Kidney (tissue), 14 donors: ENCODE data around the gene USP40. TPM values are rescaled to one million over a fixed set of nuclear protein-coding genes. Genes with fewer than 3 reads are reported as not detected.

Experiments
- DNase-seq, 5 donors: peaks; one replicate each; pipeline ENCODE4 v3.0.0-alpha.2; 2013 to 2020
- FAIRE-seq: peaks from 2 replicates; lab custom pipeline; 2012; peaks lifted over from hg19 to GRCh38; lab: Jason Lieb, UNC
- H3K27ac ChIP-seq, 2 donors: one replicate each; pipeline ENCODE4 v1.7.0; 2013; ENCODE audit warnings: low read depth in 2 of 2, low read length in 2 of 2, inconsistent platforms in 1 of 2
- H3K27me3 ChIP-seq: one replicate; pipeline ENCODE4 v1.7.1; 2013; ENCODE audit warnings: low read length, inconsistent platforms; ENCODE audit not compliant: control insufficient read depth, insufficient read depth
- H3K36me3 ChIP-seq, 3 donors: one replicate each; pipeline versions ENCODE4 v1.7.0 to v1.7.1; 2013; ENCODE audit warnings: low read length in 3 of 3, control low read depth in 1 of 3, inconsistent platforms in 1 of 3; ENCODE audit not compliant: insufficient read depth in 3 of 3, control insufficient read depth in 2 of 3
- H3K4me1 ChIP-seq, 3 donors: one replicate each; pipeline versions ENCODE4 v1.7.0 to v1.7.1; 2013; ENCODE audit warnings: low read length in 3 of 3, inconsistent platforms in 1 of 3, low read depth in 1 of 3; ENCODE audit not compliant: control insufficient read depth in 2 of 3, insufficient read depth in 2 of 3
- H3K4me3 ChIP-seq, 3 donors: one replicate each; pipeline versions ENCODE4 v1.7.0 to v1.8.1; 2013; ENCODE audit warnings: low read length in 3 of 3, control low read depth in 1 of 3, inconsistent platforms in 1 of 3
- H3K9ac ChIP-seq, 3 donors: one replicate each; pipeline versions ENCODE4 v1.7.0 to v1.7.1; 2013; ENCODE audit warnings: low read length in 3 of 3, control low read depth in 1 of 3, inconsistent platforms in 1 of 3
- H3K9me3 ChIP-seq, 3 donors: one replicate each; pipeline versions ENCODE4 v1.7.0 to v1.7.1; 2013; ENCODE audit warnings: low read length in 3 of 3, control low read depth in 1 of 3, inconsistent platforms in 1 of 3; ENCODE audit not compliant: control insufficient read depth in 2 of 3, insufficient read depth in 1 of 3
- CTCF ChIP-seq: IDR thresholded peaks from 3 replicates; pipeline ENCODE4 v1.5.1; 2012; ENCODE audit warnings: mild to moderate bottlenecking, moderate library complexity, borderline replicate concordance; ENCODE audit not compliant: insufficient read depth; ENCODE audit errors: extremely low read depth
- intact Hi-C: fragments of 100-400 bp; cut with DNase I; formaldehyde crosslinking; loops from one replicate; pipeline ENCODE4 v1.11.1; 2022
- polyA plus RNA-seq: library from polyadenylated mRNA; stranded (reverse); fragments of 350-450 nt; fragmentation: Illumina TruSeq; extraction: RNeasy Lipid Tissue Mini Kit (QIAGEN cat#74804); gene quantifications from one replicate; pipeline ENCODE4 v1.2.3, GENCODE V29; 2014; ENCODE audit warnings: low read depth, low replicate concordance; ENCODE audit not compliant: insufficient read depth
- total RNA-seq: library from RNA; stranded (reverse); fragmentation: NEBNext Ultra II Directional; extraction: Animal tissue kit (Norgen Biotek cat#: 25700); gene quantifications from one replicate; pipeline ENCODE4 v1.2.1, GENCODE V29; 2021
- donor health status: control.
- donor health status: control.
- donor health status: control.
- donor health status: control.
- donor health status: control.
- donor health status: DM: yes; HTN: yes; CAD: no.
- donor health status: Normal renal cell carcinoma (clear cell type).

USP40 gene
- total and polyA plus RNA-seq, 2 donors from 2014 or later = 28.5 to 51.6 TPM

- TF ChIP-seq CTCF = no peak
- Histone ChIP-seq H3K27ac (no peak overlapping the region), H3K4me1 (no peaks in the 10 kb centered on the region), H3K9ac (no peak overlapping the region), H3K27me3 (no peaks in the 10 kb centered on the region), H3K4me3 (no peak overlapping the region), H3K36me3 (peaks cover 3 to 16% (median 13%) of the 10 kb centered on the region in 3 donors), H3K9me3 (no peaks in the 10 kb centered on the region)
- FAIRE-seq = no peak
- intact Hi-C loops = no loop called here
- DNase-seq = peak in 1 of 5 donors; percentile 41
These were observed 107.2 kb downstream of the USP40 start for GRCh38 chr2:233459426-233459825.

- no peak for FAIRE-seq
- Histone ChIP-seq H3K36me3 (peaks cover 3 to 16% (median 15%) of the 10 kb centered on the region in 3 donors), H3K27ac (no peak overlapping the region), H3K9me3 (no peaks in the 10 kb centered on the region), H3K4me1 (no peaks in the 10 kb centered on the region), H3K4me3 (no peak overlapping the region), H3K27me3 (no peaks in the 10 kb centered on the region), H3K9ac (no peak overlapping the region)
- peak in 1 of 5 donors; percentile 49 for DNase-seq
- intact Hi-C loops = no loop called here
- no peak for TF ChIP-seq CTCF
These were observed 107.8 kb downstream of the USP40 start for GRCh38 chr2:233458826-233459225.

GRCh38 chr2:233458031-233458610, 108.5 kb downstream of the USP40 start:
- intact Hi-C loops = no loop called here
- no peak for FAIRE-seq

More at GRCh38 chr2:233458031-233458610, 108.5 kb downstream of the USP40 start:
- no peak for TF ChIP-seq CTCF
- Histone ChIP-seq H3K4me1 (no peaks in the 10 kb centered on the region), H3K4me3 (no peak overlapping the region), H3K27ac (no peak overlapping the region), H3K9me3 (no peaks in the 10 kb centered on the region), H3K36me3 (peaks cover 0 to 12% (median 11%) of the 10 kb centered on the region in 3 donors), H3K27me3 (no peaks in the 10 kb centered on the region), H3K9ac (no peak overlapping the region)
- peak in 1 of 5 donors; percentile 61 for DNase-seq
